ENCODE data around the gene DIS3L2.

The DIS3L2 gene

GRCh38 chr2:232237464-232237863, 276.0 kb downstream of the DIS3L2 start:
- DNase-seq = no peak

GRCh38 chr2:232238108-232238507, 276.6 kb downstream of the DIS3L2 start:
- DNase-seq = no peak

GRCh38 chr2:232238596-232238995, 277.1 kb downstream of the DIS3L2 start:
- no peak for DNase-seq

GRCh38 chr2:232239951-232240681, 278.6 kb downstream of the DIS3L2 start:
- no peak for DNase-seq

- DNase-seq = no peak
These were observed 279.4 kb downstream of the DIS3L2 start for GRCh38 chr2:232240906-232241305.

GRCh38 chr2:232242316-232242715, 280.8 kb downstream of the DIS3L2 start:
- DNase-seq = no peak

GRCh38 chr2:232245111-232245510, 283.6 kb downstream of the DIS3L2 start:
- no peak for DNase-seq

GRCh38 chr2:232246245-232246644, 284.7 kb downstream of the DIS3L2 start:
- no peak for DNase-seq

GRCh38 chr2:232249096-232249495, 287.6 kb downstream of the DIS3L2 start:
- DNase-seq = no peak

GRCh38 chr2:232250246-232251175, 289.0 kb downstream of the DIS3L2 start:
- DNase-seq = no peak

- DNase-seq = no peak
These were observed 293.5 kb downstream of the DIS3L2 start for GRCh38 chr2:232255033-232255432.

- DNase-seq = no peak
These were observed 298.6 kb downstream of the DIS3L2 start for GRCh38 chr2:232260075-232260474.

- DNase-seq = no peak
These were observed 300.3 kb downstream of the DIS3L2 start for GRCh38 chr2:232261776-232262175.

- DNase-seq = no peak
These were observed 301.8 kb downstream of the DIS3L2 start for GRCh38 chr2:232263295-232263694.

- no peak for DNase-seq
These were observed 302.6 kb downstream of the DIS3L2 start for GRCh38 chr2:232264081-232264480.

GRCh38 chr2:232265329-232265728, 303.8 kb downstream of the DIS3L2 start:
- no peak for DNase-seq

- no peak for DNase-seq
These were observed 307.2 kb downstream of the DIS3L2 start for GRCh38 chr2:232268636-232269165.

GRCh38 chr2:232269867-232270266, 308.4 kb downstream of the DIS3L2 start:
- DNase-seq = no peak

- no peak for DNase-seq
These were observed 312.6 kb downstream of the DIS3L2 start for GRCh38 chr2:232273903-232274643.

GRCh38 chr2:232275670-232276069, 314.2 kb downstream of the DIS3L2 start:
- DNase-seq = no peak

- no peak for DNase-seq
These were observed 314.7 kb downstream of the DIS3L2 start for GRCh38 chr2:232276084-232276732.

- no peak for DNase-seq
These were observed 315.3 kb downstream of the DIS3L2 start for GRCh38 chr2:232276733-232277313.

Data from NCI-H1092 (cell line).